ENCODE data around the gene MCOLN3.
A peak's percentile ranks its signal among the peaks of the same experiment; 100 is the strongest.

- TF ChIP-seq, protein P1, sequence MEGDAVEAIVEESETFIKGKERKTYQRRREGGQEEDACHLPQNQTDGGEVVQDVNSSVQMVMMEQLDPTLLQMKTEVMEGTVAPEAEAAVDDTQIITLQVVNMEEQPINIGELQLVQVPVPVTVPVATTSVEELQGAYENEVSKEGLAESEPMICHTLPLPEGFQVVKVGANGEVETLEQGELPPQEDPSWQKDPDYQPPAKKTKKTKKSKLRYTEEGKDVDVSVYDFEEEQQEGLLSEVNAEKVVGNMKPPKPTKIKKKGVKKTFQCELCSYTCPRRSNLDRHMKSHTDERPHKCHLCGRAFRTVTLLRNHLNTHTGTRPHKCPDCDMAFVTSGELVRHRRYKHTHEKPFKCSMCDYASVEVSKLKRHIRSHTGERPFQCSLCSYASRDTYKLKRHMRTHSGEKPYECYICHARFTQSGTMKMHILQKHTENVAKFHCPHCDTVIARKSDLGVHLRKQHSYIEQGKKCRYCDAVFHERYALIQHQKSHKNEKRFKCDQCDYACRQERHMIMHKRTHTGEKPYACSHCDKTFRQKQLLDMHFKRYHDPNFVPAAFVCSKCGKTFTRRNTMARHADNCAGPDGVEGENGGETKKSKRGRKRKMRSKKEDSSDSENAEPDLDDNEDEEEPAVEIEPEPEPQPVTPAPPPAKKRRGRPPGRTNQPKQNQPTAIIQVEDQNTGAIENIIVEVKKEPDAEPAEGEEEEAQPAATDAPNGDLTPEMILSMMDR (IDR thresholded peaks at IDR 0.05; ENCODE audit: low read length), result 0 out of 2 replicates have a peak, but pooled peaks have one; percentile 5
- no peak for TF ChIP-seq EZH2 (IDR thresholded peaks at IDR 0.05; ENCODE audit: borderline replicate concordance, low read length)
Observed at GRCh38 chr1:84998642-84999280, 49.5 kb downstream of the MCOLN3 start.

All from OCI-LY1 (cell line).